ENCODE results near the gene BASP1.
"Not testable (repeated sequence)": the region's sequence is repeated elsewhere in the genome, so short reads cannot be mapped to it uniquely, and the experiment has no call there.

The BASP1 gene

GRCh38 chr5:17289681-17290539 is 72.5 kb downstream of the BASP1 start:
- DNase-seq (ENCODE audit: low read depth), result no peak

- DNase-seq (ENCODE audit: low read depth), result no peak
Observed at GRCh38 chr5:17290540-17290974, 73.1 kb downstream of the BASP1 start.

GRCh38 chr5:17292434-17293015 is 75.1 kb downstream of the BASP1 start:
- no peak for DNase-seq (ENCODE audit: low read depth)

GRCh38 chr5:17294639-17295311 is 77.3 kb downstream of the BASP1 start:
- no peak for DNase-seq (ENCODE audit: low read depth)

- DNase-seq (ENCODE audit: low read depth), result no peak
Observed at GRCh38 chr5:17295671-17296070, 78.2 kb downstream of the BASP1 start.

GRCh38 chr5:17302106-17302505 is 84.7 kb downstream of the BASP1 start:
- no peak for DNase-seq (ENCODE audit: low read depth)

- DNase-seq (ENCODE audit: low read depth), result no peak
Observed at GRCh38 chr5:17302604-17303003, 85.2 kb downstream of the BASP1 start.

GRCh38 chr5:17304282-17304681 is 86.9 kb downstream of the BASP1 start:
- DNase-seq (ENCODE audit: low read depth), result no peak

GRCh38 chr5:17305017-17305416 is 87.6 kb downstream of the BASP1 start:
- no peak for DNase-seq (ENCODE audit: low read depth)

GRCh38 chr5:17305964-17306725 is 88.7 kb downstream of the BASP1 start:
- DNase-seq (ENCODE audit: low read depth), result no peak

- no peak for DNase-seq (ENCODE audit: low read depth)
Observed at GRCh38 chr5:17306726-17307091, 89.3 kb downstream of the BASP1 start.

- DNase-seq (ENCODE audit: low read depth), result not testable (repeated sequence)
Observed at GRCh38 chr5:17307440-17307839, 90.0 kb downstream of the BASP1 start.

- DNase-seq (ENCODE audit: low read depth), result no peak
Observed at GRCh38 chr5:17308326-17309065, 91.1 kb downstream of the BASP1 start.

- no peak for DNase-seq (ENCODE audit: low read depth)
Observed at GRCh38 chr5:17309462-17309861, 92.0 kb downstream of the BASP1 start.

- not testable (repeated sequence) for DNase-seq (ENCODE audit: low read depth)
Observed at GRCh38 chr5:17310502-17310901, 93.1 kb downstream of the BASP1 start.

- DNase-seq (ENCODE audit: low read depth), result not testable (repeated sequence)
Observed at GRCh38 chr5:17311811-17312210, 94.4 kb downstream of the BASP1 start.

- no peak for DNase-seq (ENCODE audit: low read depth)
Observed at GRCh38 chr5:17312358-17312757, 94.9 kb downstream of the BASP1 start.

GRCh38 chr5:17314907-17315471 is 97.6 kb downstream of the BASP1 start:
- no peak for DNase-seq (ENCODE audit: low read depth)

- DNase-seq (ENCODE audit: low read depth), result no peak
Observed at GRCh38 chr5:17315710-17316221, 98.3 kb downstream of the BASP1 start.

GRCh38 chr5:17316970-17317459 is 99.6 kb downstream of the BASP1 start:
- no peak for DNase-seq (ENCODE audit: low read depth)

GRCh38 chr5:17317473-17317872 is 100.0 kb downstream of the BASP1 start:
- no peak for DNase-seq (ENCODE audit: low read depth)
